ENCODE measurements around the gene CAMK2G. TPM values are rescaled to one million over a fixed set of nuclear protein-coding genes. Genes with fewer than 3 reads are reported as not detected.
A peak's percentile ranks its signal among the peaks of the same experiment; 100 is the strongest.

The CAMK2G gene
- total RNA-seq, 1 donor from 2014 or later: 16.7 TPM

- DNase-seq (ENCODE audit: low read depth in 2 of 2): no peak
Observed at GRCh38 chr10:73773152-73773879, 101.0 kb downstream of the CAMK2G start.

GRCh38 chr10:73772281-73773151, 101.8 kb downstream of the CAMK2G start:
- peak; percentile 78 to 85 for DNase-seq (ENCODE audit: low read depth in 2 of 2)

- peak; percentile 86 to 93 for DNase-seq (ENCODE audit: low read depth in 2 of 2)
Observed at GRCh38 chr10:73771722-73772280, 102.6 kb downstream of the CAMK2G start.

GRCh38 chr10:73769396-73769795, 105.0 kb downstream of the CAMK2G start:
- no peak for DNase-seq (ENCODE audit: low read depth in 2 of 2)

- DNase-seq (ENCODE audit: low read depth in 2 of 2): no peak
Observed at GRCh38 chr10:73768881-73769280, 105.5 kb downstream of the CAMK2G start.

GRCh38 chr10:73765066-73765465, 109.3 kb downstream of the CAMK2G start:
- DNase-seq (ENCODE audit: low read depth in 2 of 2): no peak

- DNase-seq (ENCODE audit: low read depth in 2 of 2): no peak
Observed at GRCh38 chr10:73763343-73763742, 111.0 kb downstream of the CAMK2G start.

- peak in 1 of 2 donors; percentile 32 for DNase-seq (ENCODE audit: low read depth in 2 of 2)
Observed at GRCh38 chr10:73762915-73763314, 111.4 kb downstream of the CAMK2G start.

Other genes with a start within 250 kb of the CAMK2G start
- gene MYOZ1, start 233.1 kb downstream of the CAMK2G start, total RNA-seq: not detected in 2 replicates
- gene SYNPO2L, start 218.5 kb downstream of the CAMK2G start, total RNA-seq: not detected in 2 replicates
- gene AGAP5, start 176.4 kb downstream of the CAMK2G start, total RNA-seq: 0.87 and 1.8 TPM in 2 replicates
- gene SEC24C, start 130.2 kb downstream of the CAMK2G start, total RNA-seq: 46.9 and 52.8 TPM in 2 replicates
- 21.6 and 28.6 TPM in 2 replicates for gene CHCHD1, start 92.5 kb downstream of the CAMK2G start, total RNA-seq
- gene ZSWIM8, start 88.9 kb downstream of the CAMK2G start, total RNA-seq: 31.4 and 55.8 TPM in 2 replicates
- gene NDST2, start 63.0 kb downstream of the CAMK2G start, total RNA-seq: 5.4 and 6.5 TPM in 2 replicates
- gene PLAU, start 36.6 kb upstream of the CAMK2G start, total RNA-seq: 1.6 and 12.4 TPM in 2 replicates
- 41.7 and 53.0 TPM in 2 replicates for gene VCL, start 123.6 kb upstream of the CAMK2G start, total RNA-seq